ENCODE results near the gene DAPK1. TPM values are rescaled to one million over a fixed set of nuclear protein-coding genes. Genes with fewer than 3 reads are reported as not detected.
A peak's percentile ranks its signal among the peaks of the same experiment; 100 is the strongest.

DAPK1 gene
- total and polyA plus RNA-seq, 8 donors, result 78.2 to 242 (median 215) TPM

- no peak overlapping the region for H3K27ac ChIP-seq
- ATAC-seq (no peak), DNase-seq (no peak)
- no peak overlapping the region for H3K4me3 ChIP-seq
- H3K4me1 ChIP-seq, result no peaks in the 10 kb centered on the region
- H3K9me3 ChIP-seq, result no peaks in the 10 kb centered on the region
- no peak for TF ChIP-seq CTCF (IDR thresholded peaks at IDR 0.05)
- no peaks in the 10 kb centered on the region for H3K27me3 ChIP-seq
- intact Hi-C loops (cut with DNase I), result no loop called here
- H3K36me3 ChIP-seq, result no peaks in the 10 kb centered on the region
These were observed 25.9 kb upstream of the DAPK1 start for GRCh38 chr9:87471746-87472145.

- intact Hi-C loops (cut with DNase I), result no loop called here
- H3K27ac ChIP-seq, result no peak overlapping the region
- peaks cover 0 to 5% of the 10 kb centered on the region in 2 donors for H3K4me1 ChIP-seq
- no peak for ATAC-seq
- H3K27me3 ChIP-seq, result no peaks in the 10 kb centered on the region
- H3K36me3 ChIP-seq, result no peaks in the 10 kb centered on the region
- H3K4me3 ChIP-seq, result no peak overlapping the region
- no peaks in the 10 kb centered on the region for H3K9me3 ChIP-seq
- TF ChIP-seq CTCF (IDR thresholded peaks at IDR 0.05), result no peak
- DNase-seq, result no peak
These were observed 22.2 kb upstream of the DAPK1 start for GRCh38 chr9:87475463-87475862.

GRCh38 chr9:87478226-87478992, 19.3 kb upstream of the DAPK1 start:
- no peaks in the 10 kb centered on the region for H3K36me3 ChIP-seq
- peaks cover 0 to 5% of the 10 kb centered on the region in 2 donors for H3K4me1 ChIP-seq
- intact Hi-C loops (cut with DNase I), result no loop called here
- H3K9me3 ChIP-seq, result no peaks in the 10 kb centered on the region
- H3K27me3 ChIP-seq, result no peaks in the 10 kb centered on the region
- no peak overlapping the region for H3K27ac ChIP-seq
- no peak overlapping the region for H3K4me3 ChIP-seq
- no peak for ATAC-seq
- TF ChIP-seq CTCF (IDR thresholded peaks at IDR 0.05), result no peak
- no peak for DNase-seq

- no peak for TF ChIP-seq CTCF (IDR thresholded peaks at IDR 0.05)
- H3K4me3 ChIP-seq, result no peak overlapping the region
- ATAC-seq (peak; percentile 80), DNase-seq (peak in 1 of 4 donors; percentile 70)
- intact Hi-C loops (cut with DNase I), result no loop called here
- H3K4me1 ChIP-seq, result peaks cover 0 to 5% of the 10 kb centered on the region in 2 donors
- H3K36me3 ChIP-seq, result no peaks in the 10 kb centered on the region
- H3K27me3 ChIP-seq, result no peaks in the 10 kb centered on the region
- no peaks in the 10 kb centered on the region for H3K9me3 ChIP-seq
- peak overlapping the region in 1 of 2 donors; percentile 50 for H3K27ac ChIP-seq
These were observed 17.9 kb upstream of the DAPK1 start for GRCh38 chr9:87479801-87480201.

- no peak for TF ChIP-seq CTCF (IDR thresholded peaks at IDR 0.05)
These were observed 15.5 kb upstream of the DAPK1 start for GRCh38 chr9:87481890-87482855.

More at GRCh38 chr9:87481890-87482855, 15.5 kb upstream of the DAPK1 start:
- H3K9me3 ChIP-seq, result no peaks in the 10 kb centered on the region
- H3K4me1 ChIP-seq, result peaks cover 0 to 5% of the 10 kb centered on the region in 2 donors
- ATAC-seq, result no peak
- H3K36me3 ChIP-seq, result no peaks in the 10 kb centered on the region
- no peak for DNase-seq
- H3K27me3 ChIP-seq, result no peaks in the 10 kb centered on the region
- intact Hi-C loops (cut with DNase I), result no loop called here
- H3K4me3 ChIP-seq, result no peak overlapping the region
- H3K27ac ChIP-seq, result no peak overlapping the region
